ENCODE data around the gene XPA.
"Not testable (repeated sequence)": the region's sequence is repeated elsewhere in the genome, so short reads cannot be mapped to it uniquely, and the experiment has no call there.

Gene XPA

DNA sequence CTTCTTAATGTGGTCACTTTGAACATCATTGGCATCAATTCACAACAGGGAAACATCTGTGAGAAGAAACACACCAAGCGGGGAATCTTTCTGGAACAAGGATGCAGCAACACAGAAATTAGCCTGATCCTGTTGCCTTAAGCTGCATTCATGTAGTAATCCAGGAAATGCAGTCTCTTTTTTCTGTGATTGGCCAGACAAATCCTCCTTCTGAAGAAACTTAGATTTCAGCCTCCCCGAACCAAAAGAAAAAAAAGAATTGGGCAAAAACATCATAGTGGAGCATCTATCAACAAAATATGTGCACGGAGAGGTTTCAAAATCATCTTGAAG lies 7.2 kb upstream of the XPA start:
- no peak overlapping the region for H3K4me3 ChIP-seq (replicated peaks; ENCODE audit: low read depth, low read length)
- no peak for TF ChIP-seq CTCF (IDR thresholded peaks at IDR 0.05; ENCODE audit: low read depth, low read length, missing control alignments)
- no peak for DNase-seq (ENCODE audit: extremely low read depth, low read depth)

DNA sequence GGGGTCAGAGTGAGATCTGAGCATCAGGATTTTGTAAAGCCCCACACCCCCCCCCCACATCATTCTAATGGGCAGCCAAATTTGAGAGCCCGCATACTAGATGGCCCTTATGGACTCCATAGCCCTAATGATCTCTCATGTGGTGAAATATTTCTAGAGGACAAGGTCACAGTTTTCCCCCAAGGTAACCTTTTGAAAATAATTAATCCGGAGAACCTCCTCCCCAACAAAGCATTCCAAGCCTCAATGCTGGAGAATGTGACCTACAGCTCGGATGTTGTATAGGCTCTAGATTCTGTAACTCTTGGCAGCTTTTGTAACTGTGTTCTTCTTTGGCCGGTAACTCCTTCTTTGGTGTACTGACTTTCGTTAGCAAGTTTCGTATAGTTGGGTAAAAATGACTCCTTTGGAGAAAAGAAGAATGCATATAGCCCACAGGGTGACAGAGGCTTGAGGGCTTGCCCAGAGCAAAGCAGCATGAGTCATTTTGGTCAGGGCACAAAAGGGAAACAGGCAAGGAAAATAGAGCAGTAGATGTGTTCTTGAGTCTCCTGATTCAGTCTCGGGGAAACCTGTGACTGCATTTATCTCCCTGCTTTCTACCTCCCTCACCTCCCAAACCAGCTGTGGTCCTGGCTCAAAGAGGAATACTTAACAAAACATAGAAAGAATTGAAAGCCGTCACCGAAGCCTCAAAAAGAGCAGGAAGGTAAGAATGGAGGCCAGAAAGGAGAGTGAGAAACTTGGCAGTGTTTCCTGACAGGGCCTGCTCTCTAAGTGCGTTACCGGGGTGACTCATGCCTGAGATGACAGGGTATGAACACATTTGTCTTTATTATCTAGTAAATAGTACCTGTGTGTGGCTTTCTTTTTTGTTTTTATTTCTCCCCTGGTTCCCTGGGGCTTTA lies 6.6 kb upstream of the XPA start:
- TF ChIP-seq CTCF (IDR thresholded peaks at IDR 0.05; ENCODE audit: low read depth, low read length, missing control alignments), result no peak
- H3K4me3 ChIP-seq (replicated peaks; ENCODE audit: low read depth, low read length), result no peak overlapping the region
- no peak for DNase-seq (ENCODE audit: extremely low read depth, low read depth)

GRCh38 chr9:97699824-97700223 lies 2.7 kb upstream of the XPA start:
- not testable (repeated sequence) for DNase-seq (ENCODE audit: extremely low read depth, low read depth); H3K4me3 ChIP-seq (replicated peaks; ENCODE audit: low read depth, low read length)

- DNase-seq (ENCODE audit: extremely low read depth, low read depth), result not testable (repeated sequence)
Measured at GRCh38 chr9:97699281-97699680, 2.1 kb upstream of the XPA start.

DNA sequence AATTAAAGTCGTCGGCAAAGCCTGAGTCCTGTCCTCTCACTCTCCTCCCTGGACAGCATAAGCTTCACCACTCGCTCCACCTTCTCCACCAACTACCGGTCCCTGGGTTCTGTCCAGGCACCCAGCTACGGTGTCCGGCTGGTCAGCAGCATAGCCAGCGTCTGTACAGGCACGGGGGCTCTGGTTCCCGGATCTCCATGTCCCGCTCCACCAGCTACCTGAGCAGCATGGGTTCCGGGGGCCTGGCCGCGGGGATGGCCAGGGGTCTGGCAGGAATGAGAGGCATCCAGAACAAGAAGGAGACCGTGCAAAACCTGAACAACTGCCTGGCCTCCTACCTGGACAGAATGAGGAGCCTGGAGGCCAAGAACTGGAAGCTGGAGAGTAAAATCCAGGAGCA lies 1.7 kb upstream of the XPA start:
- H3K4me3 ChIP-seq (replicated peaks; ENCODE audit: low read depth, low read length), result no peak overlapping the region
- no peak for TF ChIP-seq CTCF (IDR thresholded peaks at IDR 0.05; ENCODE audit: low read depth, low read length, missing control alignments)
- DNase-seq (ENCODE audit: extremely low read depth, low read depth), result no peak

More at GRCh38 chr9:97699281-97699680, 2.1 kb upstream of the XPA start:
- not testable (repeated sequence) for H3K4me3 ChIP-seq (replicated peaks; ENCODE audit: low read depth, low read length)

DNA sequence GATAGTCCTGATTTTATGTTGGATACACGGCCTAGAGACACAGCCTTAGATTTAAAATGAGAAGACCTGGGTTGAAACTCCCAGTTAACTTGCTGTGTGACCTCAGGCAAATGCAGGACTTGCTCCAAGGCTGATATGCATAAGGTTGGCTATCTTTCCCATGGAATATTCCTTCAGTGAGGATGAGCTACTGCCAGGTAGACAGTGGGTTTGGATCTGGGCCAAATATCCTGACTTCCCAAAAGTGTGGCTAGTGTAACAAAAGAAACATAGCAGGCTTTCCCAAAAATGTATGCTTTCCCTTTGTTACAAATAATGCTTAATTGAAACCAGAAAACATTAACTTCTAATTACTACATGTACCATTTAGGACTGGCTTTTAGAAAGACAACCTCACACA lies 697 bp upstream of the XPA start:
- DNase-seq (ENCODE audit: extremely low read depth, low read depth), result no peak
- H3K4me3 ChIP-seq (replicated peaks; ENCODE audit: low read depth, low read length), result peak overlapping the region; percentile 93; the same call in 1 of the 2 replicates
- no peak for TF ChIP-seq CTCF (IDR thresholded peaks at IDR 0.05; ENCODE audit: low read depth, low read length, missing control alignments)

DNA sequence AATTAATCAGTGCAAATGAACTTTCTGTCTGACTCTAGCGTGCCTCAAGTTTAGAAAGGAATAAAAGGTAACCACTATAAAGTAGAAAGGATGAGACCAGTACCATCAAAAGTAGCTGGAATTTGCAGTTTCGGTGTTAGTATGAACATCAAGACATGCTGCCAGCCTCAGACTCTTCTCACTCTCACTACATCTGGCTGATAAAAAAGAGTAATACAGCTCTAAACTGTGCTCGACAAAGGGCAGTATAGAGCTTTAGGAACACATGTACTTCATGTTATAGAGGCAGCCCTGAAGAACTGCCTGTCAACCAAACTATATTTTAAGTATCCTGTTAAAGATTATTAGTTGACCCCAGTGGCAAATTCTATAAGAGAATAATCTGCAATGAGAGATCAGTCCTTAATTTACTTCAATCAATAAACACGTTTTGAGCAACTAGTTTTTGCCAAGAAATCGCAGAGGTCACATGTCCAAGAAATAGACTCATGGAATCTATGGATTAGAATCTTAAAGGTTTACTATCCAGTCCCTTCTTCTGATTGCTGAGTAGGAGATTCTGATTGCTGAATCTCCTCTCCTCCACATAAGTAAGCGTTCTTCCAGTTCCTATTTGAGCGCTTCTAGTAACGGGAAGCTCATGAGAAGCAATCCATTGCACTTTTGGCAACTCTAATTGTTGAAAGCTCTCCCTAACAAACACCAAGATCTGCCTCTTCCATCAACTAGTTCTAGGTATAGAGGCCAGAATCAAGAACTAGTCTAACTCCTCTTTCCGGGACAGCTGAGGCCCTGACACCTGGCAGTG lies 941 bp downstream of the XPA start:
- no peak for DNase-seq (ENCODE audit: extremely low read depth, low read depth)
- H3K4me3 ChIP-seq (replicated peaks; ENCODE audit: low read depth, low read length), result peak overlapping the region; percentile 93
- no peak for TF ChIP-seq CTCF (IDR thresholded peaks at IDR 0.05; ENCODE audit: low read depth, low read length, missing control alignments)
